Hepatic stellate cell (primary cell): ENCODE data around the gene PPIP5K1.

Source experiments
- DNase-seq: peaks from one replicate; pipeline ENCODE4 v3.0.0; 2011; ENCODE audit warnings: low spot score

PPIP5K1 gene

DNA sequence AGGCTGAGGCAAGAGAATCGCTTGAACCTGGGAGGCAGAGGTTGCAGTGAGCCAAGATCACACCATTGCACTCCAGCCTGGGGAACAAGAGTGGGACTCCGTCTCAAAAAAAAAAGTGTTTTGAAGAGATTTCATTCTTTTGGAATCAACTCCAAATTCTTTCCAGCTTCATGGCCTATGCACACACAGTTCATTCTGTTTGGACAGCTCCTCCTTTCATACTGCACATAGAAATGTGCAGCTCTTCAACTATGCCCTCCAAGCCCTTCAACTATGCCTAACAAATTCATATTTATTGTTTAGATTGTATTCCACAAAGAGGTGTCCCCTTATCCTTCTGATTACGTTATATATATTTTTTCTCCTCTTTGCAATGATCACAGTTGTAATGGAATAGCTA is 101.2 kb downstream of the PPIP5K1 start:
- DNase-seq = no peak

DNA sequence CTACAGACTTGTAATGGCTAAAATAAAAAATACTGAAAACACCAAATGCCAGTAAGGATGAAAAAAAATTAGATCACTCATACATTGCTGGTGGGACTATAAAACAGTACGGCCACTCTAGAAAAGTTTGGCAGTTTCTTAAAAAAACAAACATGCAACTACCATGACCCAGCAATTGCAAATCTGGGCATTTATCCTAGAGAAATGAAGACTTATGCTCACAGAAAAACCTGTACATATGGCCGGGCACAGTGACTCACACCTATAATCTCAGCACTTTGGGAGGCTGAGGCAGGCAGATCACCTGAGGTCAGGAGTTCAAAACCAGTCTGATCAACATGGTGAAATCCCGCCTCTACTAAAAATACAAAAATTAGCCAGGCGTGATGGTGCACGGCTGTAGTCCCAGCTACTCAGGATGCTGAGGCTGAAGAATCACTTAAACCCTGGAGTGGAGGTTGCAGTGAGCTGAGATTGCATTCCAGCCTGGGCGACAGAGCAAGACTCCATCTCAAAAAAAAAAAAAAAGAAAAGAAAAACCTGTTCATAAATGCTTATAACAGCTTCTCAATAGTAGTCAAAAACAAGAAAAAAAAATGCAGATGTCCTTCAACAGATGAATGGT is 102.6 kb downstream of the PPIP5K1 start:
- no peak for DNase-seq

GRCh38 chr15:43484455-43484854 is 105.6 kb downstream of the PPIP5K1 start:
- no peak for DNase-seq
